ENCODE data around the gene DNAJC1.

DNA sequence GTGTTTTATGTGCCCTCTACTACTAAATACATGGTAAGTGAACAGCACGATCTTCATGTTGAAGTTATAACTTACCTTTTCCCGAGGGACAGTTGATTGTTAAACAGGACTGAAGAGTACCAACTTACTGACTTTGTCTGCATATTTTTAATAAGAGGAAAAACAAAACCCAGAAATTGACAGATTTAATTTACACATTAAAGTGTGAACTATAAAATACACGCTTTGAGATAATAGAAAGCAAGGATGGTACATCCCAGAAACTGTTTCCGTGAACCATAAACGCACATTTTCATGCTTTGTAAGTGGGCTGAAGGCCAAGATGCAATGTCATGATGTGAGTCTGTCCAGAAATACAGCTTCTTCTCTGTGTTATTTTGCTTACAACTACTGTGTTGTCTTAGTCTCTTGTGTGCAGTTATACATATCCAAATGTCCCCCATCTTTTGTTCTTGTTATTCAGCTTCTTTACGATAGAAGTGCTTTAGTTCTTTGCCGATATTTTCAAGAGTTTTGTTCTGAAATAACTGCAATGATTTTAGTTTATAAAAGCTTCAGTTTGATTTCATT, 279.4 kb downstream of the DNAJC1 start:
- TF ChIP-seq, protein P1, sequence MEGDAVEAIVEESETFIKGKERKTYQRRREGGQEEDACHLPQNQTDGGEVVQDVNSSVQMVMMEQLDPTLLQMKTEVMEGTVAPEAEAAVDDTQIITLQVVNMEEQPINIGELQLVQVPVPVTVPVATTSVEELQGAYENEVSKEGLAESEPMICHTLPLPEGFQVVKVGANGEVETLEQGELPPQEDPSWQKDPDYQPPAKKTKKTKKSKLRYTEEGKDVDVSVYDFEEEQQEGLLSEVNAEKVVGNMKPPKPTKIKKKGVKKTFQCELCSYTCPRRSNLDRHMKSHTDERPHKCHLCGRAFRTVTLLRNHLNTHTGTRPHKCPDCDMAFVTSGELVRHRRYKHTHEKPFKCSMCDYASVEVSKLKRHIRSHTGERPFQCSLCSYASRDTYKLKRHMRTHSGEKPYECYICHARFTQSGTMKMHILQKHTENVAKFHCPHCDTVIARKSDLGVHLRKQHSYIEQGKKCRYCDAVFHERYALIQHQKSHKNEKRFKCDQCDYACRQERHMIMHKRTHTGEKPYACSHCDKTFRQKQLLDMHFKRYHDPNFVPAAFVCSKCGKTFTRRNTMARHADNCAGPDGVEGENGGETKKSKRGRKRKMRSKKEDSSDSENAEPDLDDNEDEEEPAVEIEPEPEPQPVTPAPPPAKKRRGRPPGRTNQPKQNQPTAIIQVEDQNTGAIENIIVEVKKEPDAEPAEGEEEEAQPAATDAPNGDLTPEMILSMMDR (conservative IDR thresholded peaks at IDR 0.05; ENCODE audit: low read depth, low read length) = no peak
- TF ChIP-seq, protein P2, sequence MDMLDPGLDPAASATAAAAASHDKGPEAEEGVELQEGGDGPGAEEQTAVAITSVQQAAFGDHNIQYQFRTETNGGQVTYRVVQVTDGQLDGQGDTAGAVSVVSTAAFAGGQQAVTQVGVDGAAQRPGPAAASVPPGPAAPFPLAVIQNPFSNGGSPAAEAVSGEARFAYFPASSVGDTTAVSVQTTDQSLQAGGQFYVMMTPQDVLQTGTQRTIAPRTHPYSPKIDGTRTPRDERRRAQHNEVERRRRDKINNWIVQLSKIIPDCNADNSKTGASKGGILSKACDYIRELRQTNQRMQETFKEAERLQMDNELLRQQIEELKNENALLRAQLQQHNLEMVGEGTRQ (IDR thresholded peaks at IDR 0.05; ENCODE audit: low read depth, low read length) = no peak
- TF ChIP-seq MAZ (IDR thresholded peaks at IDR 0.05; ENCODE audit: borderline replicate concordance, low read depth, low read length) (no peak), POLR2A (IDR thresholded peaks at IDR 0.05; ENCODE audit: low read depth, low read length) (no peak), RFX5 (IDR thresholded peaks at IDR 0.05; ENCODE audit: low read depth, low read length) (no peak), CEBPB (IDR thresholded peaks at IDR 0.05; ENCODE audit: low read depth, low read length) (no peak), RAD21 (IDR thresholded peaks at IDR 0.05; ENCODE audit: low read length) (no peak)

Data from IMR-90 (cell line).